Coronary artery (tissue), 2 donors: ENCODE results near the gene DPH5.
"Not testable (repeated sequence)": the region's sequence is repeated elsewhere in the genome, so short reads cannot be mapped to it uniquely, and the experiment has no call there.

Experiments
- DNase-seq: peaks from one replicate; pipeline ENCODE4 v3.0.0-alpha.2; 2017; ENCODE audit warnings: low spot score
- H3K27ac ChIP-seq, 2 donors: fragments of 200-600 bp; sonication (generic); one replicate each; pipeline ENCODE4 v1.5.1; 2016 to 2019
- H3K4me3 ChIP-seq: fragments of 200-600 bp; sonication (generic); 2 replicates; pipeline ENCODE4 v1.5.1; 2016; ENCODE audit warnings: mild to moderate bottlenecking, moderate library complexity
- TF ChIP-seq, protein P1 (sequence below): fragments of 200-600 bp; sonication (generic); IDR thresholded peaks from one replicate; pipeline ENCODE4 v1.5.1; 2019; ENCODE audit warnings: antibody characterized with exemption

The DPH5 gene

DNA sequence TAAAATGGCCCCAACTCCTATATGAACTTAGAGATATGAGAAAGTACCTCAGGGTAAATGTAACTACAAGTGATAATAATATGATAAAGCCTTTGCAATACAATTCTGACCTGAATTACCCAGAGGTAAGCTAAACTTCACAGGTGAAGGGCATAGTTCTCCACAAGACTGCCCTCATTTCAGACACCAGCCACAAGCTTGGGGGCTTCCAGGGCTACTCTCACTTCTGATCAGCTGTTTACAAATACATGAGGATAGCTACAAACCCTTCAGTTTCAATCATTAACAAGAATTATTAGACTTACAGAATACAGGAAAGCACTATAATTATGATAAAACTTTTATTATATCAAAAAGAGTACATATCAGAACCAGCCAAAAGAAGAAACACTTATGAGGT is 18.7 kb upstream of the DPH5 start:
- TF ChIP-seq, protein P1, sequence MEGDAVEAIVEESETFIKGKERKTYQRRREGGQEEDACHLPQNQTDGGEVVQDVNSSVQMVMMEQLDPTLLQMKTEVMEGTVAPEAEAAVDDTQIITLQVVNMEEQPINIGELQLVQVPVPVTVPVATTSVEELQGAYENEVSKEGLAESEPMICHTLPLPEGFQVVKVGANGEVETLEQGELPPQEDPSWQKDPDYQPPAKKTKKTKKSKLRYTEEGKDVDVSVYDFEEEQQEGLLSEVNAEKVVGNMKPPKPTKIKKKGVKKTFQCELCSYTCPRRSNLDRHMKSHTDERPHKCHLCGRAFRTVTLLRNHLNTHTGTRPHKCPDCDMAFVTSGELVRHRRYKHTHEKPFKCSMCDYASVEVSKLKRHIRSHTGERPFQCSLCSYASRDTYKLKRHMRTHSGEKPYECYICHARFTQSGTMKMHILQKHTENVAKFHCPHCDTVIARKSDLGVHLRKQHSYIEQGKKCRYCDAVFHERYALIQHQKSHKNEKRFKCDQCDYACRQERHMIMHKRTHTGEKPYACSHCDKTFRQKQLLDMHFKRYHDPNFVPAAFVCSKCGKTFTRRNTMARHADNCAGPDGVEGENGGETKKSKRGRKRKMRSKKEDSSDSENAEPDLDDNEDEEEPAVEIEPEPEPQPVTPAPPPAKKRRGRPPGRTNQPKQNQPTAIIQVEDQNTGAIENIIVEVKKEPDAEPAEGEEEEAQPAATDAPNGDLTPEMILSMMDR: no peak
- Histone ChIP-seq H3K4me3 (no peak overlapping the region), H3K27ac (no peak overlapping the region)
- DNase-seq: no peak

DNA sequence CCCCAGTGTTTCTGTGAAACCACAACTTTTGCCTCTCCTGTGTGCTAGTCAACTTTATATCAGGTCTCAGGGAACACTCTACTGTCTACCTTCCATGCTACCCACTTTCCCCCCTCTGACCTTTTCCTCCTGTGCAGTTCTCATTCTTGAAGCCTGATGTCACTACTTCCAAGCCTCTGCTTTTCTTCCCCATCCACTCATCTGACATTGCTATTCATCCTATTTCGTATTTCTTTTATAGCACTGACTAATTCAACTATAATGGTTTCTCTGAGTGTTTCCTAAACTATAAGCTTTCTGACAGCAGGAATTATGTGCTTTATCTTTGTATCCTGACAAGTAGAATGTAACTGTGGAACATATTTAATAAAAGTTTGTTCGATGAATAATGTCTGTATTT is 18.2 kb upstream of the DPH5 start:
- TF ChIP-seq, protein P1: no peak
- Histone ChIP-seq H3K4me3 (no peak overlapping the region), H3K27ac (no peak overlapping the region)
- DNase-seq: no peak

DNA sequence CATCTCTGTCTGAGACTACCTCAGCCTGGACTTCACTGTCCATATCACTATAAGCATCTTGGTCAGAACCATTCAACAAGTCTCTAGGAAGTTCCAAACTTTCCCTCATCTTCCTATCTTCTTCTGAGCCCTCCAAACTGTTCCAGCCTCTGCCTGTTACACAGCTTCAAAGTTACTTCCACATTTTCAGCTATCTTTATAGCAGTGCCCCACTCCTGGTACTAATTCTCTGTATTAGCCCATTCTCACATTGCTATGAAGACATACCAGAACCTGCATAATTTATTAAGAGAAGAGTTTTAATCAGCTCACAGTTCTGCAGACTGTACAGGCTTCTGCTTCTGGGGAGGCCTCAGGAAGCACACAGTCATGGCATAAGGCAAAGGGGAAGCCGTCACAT is 15.7 kb upstream of the DPH5 start:
- Histone ChIP-seq H3K27ac (no peak overlapping the region), H3K4me3 (no peak overlapping the region)
- TF ChIP-seq, protein P1: no peak
- DNase-seq: no peak

DNA sequence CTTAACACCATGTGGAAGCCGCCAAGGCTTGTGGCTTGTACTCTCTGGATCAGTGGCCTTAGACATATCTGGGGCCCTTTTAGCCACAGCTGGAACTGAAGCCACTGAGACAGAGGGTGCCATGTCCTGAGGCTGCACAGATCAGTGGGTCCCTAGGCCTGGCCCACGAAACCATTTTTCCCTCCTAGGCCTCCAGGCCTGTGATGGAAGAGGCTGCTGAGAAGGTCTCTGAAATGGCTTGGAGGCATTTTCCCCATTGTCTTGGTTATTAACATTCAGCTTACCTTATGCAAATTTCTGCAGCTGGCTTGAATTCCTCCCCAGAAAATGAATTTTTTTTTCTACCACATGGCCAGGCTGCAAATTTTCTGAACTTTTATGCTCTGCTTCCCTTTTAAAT is 15.1 kb upstream of the DPH5 start:
- Histone ChIP-seq H3K27ac (no peak overlapping the region), H3K4me3 (no peak overlapping the region)
- TF ChIP-seq, protein P1: no peak
- no peak for DNase-seq

DNA sequence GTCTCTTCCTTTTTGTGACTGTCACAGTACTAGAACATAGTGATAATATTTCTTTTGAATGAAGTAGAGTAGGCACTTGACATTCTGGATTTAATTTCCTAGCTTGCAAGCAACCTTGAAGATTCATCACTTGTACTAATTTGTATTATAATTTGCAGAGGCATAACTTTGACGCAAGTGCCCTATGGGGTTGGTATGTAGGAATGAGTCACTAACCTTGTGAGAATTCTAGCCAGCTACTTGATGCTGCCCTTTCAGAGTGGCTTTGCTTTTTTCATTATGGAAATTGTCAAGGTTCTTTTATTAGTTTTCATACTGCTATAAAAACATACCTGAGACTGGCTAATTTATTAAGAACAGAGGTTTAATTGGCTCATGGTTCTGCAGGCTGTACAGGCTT is 13.7 kb upstream of the DPH5 start:
- H3K4me3 ChIP-seq: no peak overlapping the region

DNA sequence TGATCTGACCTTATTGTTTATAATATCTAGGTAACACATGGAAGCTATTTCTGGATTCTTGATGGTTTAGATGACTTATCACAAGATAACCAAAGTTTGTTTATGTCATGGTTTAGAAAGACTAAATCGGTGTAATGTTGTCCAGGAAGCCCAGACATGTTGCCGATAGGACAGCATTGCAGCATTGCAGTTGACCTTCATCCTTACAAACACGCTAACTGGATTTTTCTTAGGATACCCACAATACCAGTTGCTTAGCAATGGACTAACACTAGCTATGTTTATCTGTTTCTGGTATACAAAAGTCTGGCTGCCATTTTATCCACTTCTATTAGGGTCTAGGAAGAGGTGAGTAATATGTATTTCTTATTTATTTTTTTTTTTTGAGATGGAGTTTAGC is 11.7 kb upstream of the DPH5 start:
- Histone ChIP-seq H3K27ac (no peak overlapping the region), H3K4me3 (no peak overlapping the region)
- TF ChIP-seq, protein P1: no peak
- no peak for DNase-seq

More for the DNA sequence above, 13.7 kb upstream of the DPH5 start:
- H3K27ac ChIP-seq: no peak overlapping the region
- TF ChIP-seq, protein P1: no peak
- DNase-seq: no peak

DNA sequence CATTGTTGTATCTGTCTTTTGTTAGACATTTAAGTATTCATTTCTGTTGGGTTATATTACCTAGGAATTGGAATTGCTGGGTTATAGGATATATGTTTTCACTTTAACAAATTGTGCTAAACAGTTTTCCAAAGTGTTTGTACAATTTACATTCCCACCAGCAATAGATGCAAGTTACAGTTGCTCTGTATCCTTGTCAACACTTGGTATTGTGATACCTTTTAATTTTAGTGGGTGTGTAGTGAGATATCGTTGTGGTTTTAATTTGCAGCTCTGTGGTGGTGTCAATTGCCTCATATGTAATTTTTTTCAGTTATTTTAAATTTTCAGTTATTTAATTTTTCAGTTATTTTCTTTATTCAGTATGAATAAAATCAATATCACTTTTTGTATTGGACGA is 7.4 kb upstream of the DPH5 start:
- DNase-seq: no peak
- Histone ChIP-seq H3K27ac (no peak overlapping the region), H3K4me3 (no peak overlapping the region)
- TF ChIP-seq, protein P1: no peak

DNA sequence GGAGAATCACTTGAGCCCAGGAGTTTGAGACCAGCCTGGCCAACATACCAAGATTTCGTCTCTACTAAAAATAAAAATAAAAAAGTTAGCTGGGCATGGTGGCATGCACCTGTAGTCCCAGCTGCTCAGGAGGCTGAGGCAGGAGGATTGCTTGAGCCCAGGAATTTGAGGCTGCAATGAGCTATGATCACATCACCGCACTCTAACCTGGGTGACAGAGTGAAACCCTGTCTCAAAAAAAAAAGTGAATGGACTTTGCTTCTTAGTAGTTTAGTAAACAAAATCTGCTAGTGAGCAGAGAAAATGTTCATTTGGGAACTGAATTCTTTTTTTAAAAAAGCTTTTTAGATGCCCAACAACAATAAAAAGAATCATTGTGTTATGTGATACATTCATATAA is 6.5 kb upstream of the DPH5 start:
- DNase-seq, H3K4me3 ChIP-seq, H3K27ac ChIP-seq: not testable (repeated sequence)
